SK-N-MC (cell line): ENCODE results near the gene USP16.

Source experiments
- DNase-seq: peaks from one replicate; pipeline ENCODE4 v3.0.0-alpha.2; 2011; ENCODE audit warnings: low read depth, low spot score
- H3K27ac ChIP-seq: fragments of 200-600 bp; sonication (generic); 2 replicates; pipeline ENCODE4 v1.5.1; 2016; ENCODE audit warnings: mixed run types
- H3K36me3 ChIP-seq: fragments of 200-600 bp; sonication (generic); 2 replicates; pipeline ENCODE4 v1.6.1; 2017; ENCODE audit warnings: antibody characterized with exemption, low read length, mixed read lengths; ENCODE audit not compliant: insufficient read depth
- H3K4me3 ChIP-seq: fragments of 200-600 bp; sonication (generic); 2 replicates; pipeline ENCODE4 v1.5.1; 2016
- H3K9ac ChIP-seq: fragments of 200-600 bp; sonication (generic); 2 replicates; pipeline ENCODE4 v1.8.0; 2017; ENCODE audit warnings: mixed run types, mixed read lengths; ENCODE audit not compliant: insufficient read length
- H3K9me3 ChIP-seq: fragments of 200-600 bp; sonication (generic); 2 replicates; pipeline ENCODE4 v1.6.1; 2017; ENCODE audit warnings: low read depth, mild to moderate bottlenecking, antibody characterized with exemption, low read length, moderate library complexity, mixed read lengths
- EZH2 ChIP-seq: fragments of 200-600 bp; sonication (generic); IDR thresholded peaks from one replicate; pipeline ENCODE4 v1.6.1; 2017; ENCODE audit warnings: antibody characterized with exemption
- FOXP2 ChIP-seq: optimal IDR thresholded peaks from 2 replicates; pipeline ENCODE3; 2011; ENCODE audit warnings: mild to moderate bottlenecking, moderate library complexity; ENCODE audit not compliant: insufficient read depth; ENCODE audit errors: extremely low read length, control extremely low read depth
- POLR2AphosphoS5 ChIP-seq: IDR thresholded peaks from 2 replicates; pipeline ENCODE4 v1.6.1; 2012; ENCODE audit warnings: mild to moderate bottlenecking, low read depth, low read length, borderline replicate concordance

The USP16 gene

GRCh38 chr21:29022166-29022565 lies 2.3 kb upstream of the USP16 start:
- Histone ChIP-seq H3K9me3 (no peaks in the 10 kb centered on the region), H3K9ac (no peak overlapping the region), H3K36me3 (no peaks in the 10 kb centered on the region), H3K4me3 (no peak overlapping the region), H3K27ac (0 out of 2 replicates have a peak overlapping the region, but pooled peaks have one; percentile 16)
- no peak for TF ChIP-seq EZH2
- TF ChIP-seq FOXP2 = no peak
- no peak for TF ChIP-seq POLR2AphosphoS5
- no peak for DNase-seq

GRCh38 chr21:29025328-29025713 lies 853 bp downstream of the USP16 start:
- peak overlapping the region; percentile 93; the same call in 1 of the 2 replicates for H3K27ac ChIP-seq
- peaks cover 14% of the 10 kb centered on the region; the same call in 1 of the 2 replicates for H3K36me3 ChIP-seq
- TF ChIP-seq POLR2AphosphoS5 = no peak
- no peak for TF ChIP-seq FOXP2
- TF ChIP-seq EZH2 = no peak
- H3K4me3 ChIP-seq = peak overlapping the region; percentile 89
- H3K9me3 ChIP-seq = no peaks in the 10 kb centered on the region
- no peak for DNase-seq
- peak overlapping the region; percentile 91 for H3K9ac ChIP-seq

- no peak overlapping the region for H3K4me3 ChIP-seq
- peaks cover 50% of the 10 kb centered on the region for H3K36me3 ChIP-seq
- no peak overlapping the region for H3K27ac ChIP-seq
- H3K9ac ChIP-seq = no peak overlapping the region
- TF ChIP-seq POLR2AphosphoS5 (no peak), EZH2 (no peak), FOXP2 (no peak)
- no peaks in the 10 kb centered on the region for H3K9me3 ChIP-seq
- DNase-seq = no peak
Observed at GRCh38 chr21:29029524-29029923, 5.1 kb downstream of the USP16 start.

DNA sequence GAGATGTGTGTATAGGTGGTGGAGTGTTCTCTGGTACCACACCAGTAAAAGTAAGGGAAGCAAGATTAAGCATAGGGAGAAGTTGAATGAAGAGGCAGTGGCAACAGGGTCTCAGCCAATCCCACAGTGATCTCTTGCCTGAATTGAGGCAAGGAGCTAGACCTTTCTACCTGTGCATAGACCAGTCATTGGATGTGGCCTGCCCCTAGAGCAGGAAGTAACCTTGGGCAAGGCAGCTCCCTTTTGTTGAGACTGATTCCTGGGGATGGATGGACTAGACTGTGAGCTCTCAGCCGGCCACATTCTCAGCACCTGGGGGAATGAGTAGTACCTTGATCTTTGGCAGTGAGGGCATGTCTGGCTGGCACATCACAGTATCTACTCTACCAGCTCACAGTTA lies 6.4 kb downstream of the USP16 start:
- TF ChIP-seq POLR2AphosphoS5 = no peak
- no peak for TF ChIP-seq FOXP2
- TF ChIP-seq EZH2 = no peak
- no peak overlapping the region for H3K9ac ChIP-seq
- no peak for DNase-seq
- H3K36me3 ChIP-seq = peaks cover 54% of the 10 kb centered on the region
- no peak overlapping the region for H3K27ac ChIP-seq
- no peak overlapping the region for H3K4me3 ChIP-seq
- no peaks in the 10 kb centered on the region for H3K9me3 ChIP-seq

GRCh38 chr21:29033301-29033700 lies 8.8 kb downstream of the USP16 start:
- Histone ChIP-seq H3K36me3 (peaks cover 75% of the 10 kb centered on the region), H3K9me3 (no peaks in the 10 kb centered on the region), H3K27ac (no peak overlapping the region; the same call in 1 of the 2 replicates), H3K9ac (no peak overlapping the region), H3K4me3 (no peak overlapping the region)
- no peak for TF ChIP-seq FOXP2
- TF ChIP-seq POLR2AphosphoS5 = no peak
- no peak for TF ChIP-seq EZH2
- no peak for DNase-seq

GRCh38 chr21:29033871-29034270 lies 9.4 kb downstream of the USP16 start:
- no peak for DNase-seq
- Histone ChIP-seq H3K4me3 (no peak overlapping the region), H3K9me3 (no peaks in the 10 kb centered on the region), H3K27ac (peak overlapping the region; percentile 76), H3K36me3 (peaks cover 75% of the 10 kb centered on the region), H3K9ac (no peak overlapping the region)
- TF ChIP-seq FOXP2 = no peak
- TF ChIP-seq POLR2AphosphoS5 = no peak
- no peak for TF ChIP-seq EZH2

DNA sequence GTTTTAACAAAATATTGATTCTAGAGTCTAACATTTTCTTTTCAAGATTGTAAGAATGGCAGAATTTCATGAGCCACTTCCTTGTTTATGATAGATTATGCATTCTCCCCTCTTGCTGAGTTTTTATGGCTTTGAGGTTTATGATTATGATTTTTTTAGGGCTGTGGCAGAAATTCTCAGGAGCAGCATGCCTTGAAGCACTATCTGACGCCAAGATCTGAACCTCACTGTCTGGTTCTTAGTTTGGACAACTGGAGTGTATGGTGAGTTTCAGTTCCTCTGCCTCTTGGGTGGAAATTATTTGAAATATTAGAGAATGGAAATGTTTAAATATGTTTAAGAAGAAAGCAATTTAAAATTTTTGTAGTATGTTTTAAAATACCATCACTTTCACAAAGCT lies 10.2 kb downstream of the USP16 start:
- no peak for TF ChIP-seq FOXP2
- no peak for TF ChIP-seq POLR2AphosphoS5
- no peak for TF ChIP-seq EZH2
- Histone ChIP-seq H3K36me3 (peaks cover 76% of the 10 kb centered on the region), H3K27ac (peak overlapping the region; percentile 92), H3K4me3 (peak overlapping the region; percentile 36), H3K9me3 (no peaks in the 10 kb centered on the region), H3K9ac (no peak overlapping the region)
- DNase-seq = peak; percentile 66

DNA sequence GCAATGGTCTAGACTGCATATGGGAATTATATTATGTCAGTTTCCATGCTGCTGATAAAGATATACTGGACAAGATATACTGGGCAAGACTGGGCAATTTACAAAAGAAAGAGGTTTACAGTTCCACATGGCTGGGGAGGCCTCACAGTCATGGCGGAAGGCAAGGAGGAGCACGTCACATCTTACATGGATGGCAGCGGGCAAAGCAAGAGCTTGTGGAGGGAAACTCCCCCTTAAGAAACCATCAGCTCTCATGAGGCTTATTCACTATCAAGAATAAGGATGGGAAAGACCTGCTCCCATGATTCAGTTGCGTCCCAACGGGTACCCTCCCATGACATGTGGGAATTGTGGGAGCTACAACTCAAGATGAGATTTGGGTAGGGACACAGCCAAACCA lies 27.8 kb downstream of the USP16 start:
- TF ChIP-seq EZH2 (no peak), POLR2AphosphoS5 (no peak), FOXP2 (no peak)

GRCh38 chr21:29053011-29053553 lies 28.6 kb downstream of the USP16 start:
- Histone ChIP-seq H3K9me3 (no peaks in the 10 kb centered on the region), H3K4me3 (no peak overlapping the region), H3K9ac (no peak overlapping the region), H3K27ac (peak overlapping the region; percentile 33), H3K36me3 (peaks cover 90% of the 10 kb centered on the region)
- DNase-seq = no peak
- TF ChIP-seq EZH2 = no peak
- 0 out of 2 replicates have a peak, but pooled peaks have one; percentile 11 for TF ChIP-seq POLR2AphosphoS5

More for the DNA sequence above, 27.8 kb downstream of the USP16 start:
- Histone ChIP-seq H3K27ac (no peak overlapping the region), H3K9me3 (no peaks in the 10 kb centered on the region), H3K4me3 (no peak overlapping the region), H3K36me3 (peaks cover 89% of the 10 kb centered on the region), H3K9ac (no peak overlapping the region)
- no peak for DNase-seq
